Colon (tissue), 2 donors: ENCODE data around the gene DKK1.
"Not testable (repeated sequence)": the region's sequence is repeated elsewhere in the genome, so short reads cannot be mapped to it uniquely, and the experiment has no call there.

Source experiments
- FAIRE-seq: peaks from 2 replicates; lab custom pipeline; 2012; peaks lifted over from hg19 to GRCh38; lab: Jason Lieb, UNC
- donor health status: control.
- donor health status: control.

The DKK1 gene

GRCh38 chr10:52318136-52318701, 4.1 kb downstream of the DKK1 start:
- no peak for FAIRE-seq

- no peak for FAIRE-seq
Observed at GRCh38 chr10:52318822-52319464, 4.9 kb downstream of the DKK1 start.

GRCh38 chr10:52319926-52320325, 5.8 kb downstream of the DKK1 start:
- FAIRE-seq: no peak

- no peak for FAIRE-seq
Observed at GRCh38 chr10:52322323-52322722, 8.2 kb downstream of the DKK1 start.

- no peak for FAIRE-seq
Observed at GRCh38 chr10:52322936-52323335, 8.9 kb downstream of the DKK1 start.

- no peak for FAIRE-seq
Observed at GRCh38 chr10:52326382-52326781, 12.3 kb downstream of the DKK1 start.

GRCh38 chr10:52331638-52332364, 17.7 kb downstream of the DKK1 start:
- no peak for FAIRE-seq

- no peak for FAIRE-seq
Observed at GRCh38 chr10:52332815-52333214, 18.7 kb downstream of the DKK1 start.

GRCh38 chr10:52334595-52334994, 20.5 kb downstream of the DKK1 start:
- no peak for FAIRE-seq

GRCh38 chr10:52335665-52336064, 21.6 kb downstream of the DKK1 start:
- FAIRE-seq: no peak

- no peak for FAIRE-seq
Observed at GRCh38 chr10:52337225-52337624, 23.1 kb downstream of the DKK1 start.

- FAIRE-seq: no peak
Observed at GRCh38 chr10:52343439-52343838, 29.4 kb downstream of the DKK1 start.

- FAIRE-seq: no peak
Observed at GRCh38 chr10:52346394-52347326, 32.6 kb downstream of the DKK1 start.

GRCh38 chr10:52347327-52347667, 33.2 kb downstream of the DKK1 start:
- FAIRE-seq: no peak

GRCh38 chr10:52348037-52348564, 34.0 kb downstream of the DKK1 start:
- no peak for FAIRE-seq

GRCh38 chr10:52351914-52352330, 37.8 kb downstream of the DKK1 start:
- peak; percentile 14 for FAIRE-seq

GRCh38 chr10:52353205-52353604, 39.1 kb downstream of the DKK1 start:
- no peak for FAIRE-seq

- no peak for FAIRE-seq
Observed at GRCh38 chr10:52353960-52354394, 39.9 kb downstream of the DKK1 start.

GRCh38 chr10:52357971-52358370, 43.9 kb downstream of the DKK1 start:
- no peak for FAIRE-seq

- no peak for FAIRE-seq
Observed at GRCh38 chr10:52359441-52359840, 45.4 kb downstream of the DKK1 start.

GRCh38 chr10:52365547-52366432, 51.7 kb downstream of the DKK1 start:
- not testable (repeated sequence) for FAIRE-seq
